Measurements from ENCODE around the gene CD180.
A peak's percentile ranks its signal among the peaks of the same experiment; 100 is the strongest.

Gene CD180

GRCh38 chr5:67203701-67204074 lies 7.1 kb upstream of the CD180 start:
- no peak for DNase-seq (ENCODE audit: extremely low spot score)
- POLR2A ChIA-PET: no interaction called here
- TF ChIP-seq PKNOX1 (IDR thresholded peaks at IDR 0.05) (peak; percentile 26; the same call in 1 of the 2 replicates), ARNT (IDR thresholded peaks at IDR 0.05) (no peak)
- CTCF ChIA-PET: no interaction called here

GRCh38 chr5:67202828-67203227 lies 6.2 kb upstream of the CD180 start:
- no peak for TF ChIP-seq CTBP1 (IDR thresholded peaks at IDR 0.05; ENCODE audit: borderline replicate concordance)
- no peak for TF ChIP-seq FOXM1 (IDR thresholded peaks at IDR 0.05; ENCODE audit: borderline replicate concordance)
- no peak for TF ChIP-seq NFRKB (IDR thresholded peaks at IDR 0.05)
- TF ChIP-seq FOXA1 (IDR thresholded peaks at IDR 0.05): no peak
- TF ChIP-seq TARDBP (IDR thresholded peaks at IDR 0.05): no peak
- TF ChIP-seq L3MBTL2 (conservative IDR thresholded peaks at IDR 0.05): no peak
- no peak for TF ChIP-seq ZNF384 (IDR thresholded peaks at IDR 0.05)
- no peak for TF ChIP-seq SUZ12 (IDR thresholded peaks at IDR 0.05)
- no peak for TF ChIP-seq FOXK2 (IDR thresholded peaks at IDR 0.05)
- no peak for TF ChIP-seq ELF4 (IDR thresholded peaks at IDR 0.05)
- no peak for TF ChIP-seq ARNT (IDR thresholded peaks at IDR 0.05)
- DNase-seq (ENCODE audit: extremely low spot score): no peak
- CTCF ChIA-PET: interaction anchor here (0.6 kb wide), 1 partner anchor 1050 kb away, joined by 4 read pairs; no protein-coding TSS in a partner anchor
- POLR2A ChIA-PET: no interaction called here

GRCh38 chr5:67201897-67202549 lies 5.4 kb upstream of the CD180 start:
- CTCF ChIA-PET: interaction anchor here (0.6 kb wide), 1 partner anchor 1050 kb away, joined by 4 read pairs; no protein-coding TSS in a partner anchor
- POLR2A ChIA-PET: no interaction called here
- no peak for DNase-seq (ENCODE audit: extremely low spot score)
- TF ChIP-seq NFRKB (IDR thresholded peaks at IDR 0.05) (no peak), FOXK2 (IDR thresholded peaks at IDR 0.05) (no peak), BHLHE40 (IDR thresholded peaks at IDR 0.05; ENCODE audit: borderline replicate concordance) (no peak), TARDBP (IDR thresholded peaks at IDR 0.05) (no peak), PKNOX1 (IDR thresholded peaks at IDR 0.05) (no peak), FOXM1 (IDR thresholded peaks at IDR 0.05; ENCODE audit: borderline replicate concordance) (no peak), SUZ12 (IDR thresholded peaks at IDR 0.05) (no peak), FOXA1 (IDR thresholded peaks at IDR 0.05) (no peak), ARNT (IDR thresholded peaks at IDR 0.05) (no peak), LEF1 (IDR thresholded peaks at IDR 0.05; ENCODE audit: borderline replicate concordance) (no peak), ELF4 (IDR thresholded peaks at IDR 0.05) (no peak), HDGF (IDR thresholded peaks at IDR 0.05; ENCODE audit: borderline replicate concordance) (no peak), L3MBTL2 (conservative IDR thresholded peaks at IDR 0.05) (no peak), ZNF384 (IDR thresholded peaks at IDR 0.05) (no peak), CTBP1 (IDR thresholded peaks at IDR 0.05; ENCODE audit: borderline replicate concordance) (no peak), SP1 (IDR thresholded peaks at IDR 0.05) (no peak)

GRCh38 chr5:67200809-67201562 lies 4.4 kb upstream of the CD180 start:
- CTCF ChIA-PET: no interaction called here
- POLR2A ChIA-PET: no interaction called here
- DNase-seq (ENCODE audit: extremely low spot score): no peak
- no peak for TF ChIP-seq ZNF384 (IDR thresholded peaks at IDR 0.05)
- no peak for TF ChIP-seq ELF4 (IDR thresholded peaks at IDR 0.05)
- no peak for TF ChIP-seq ARNT (IDR thresholded peaks at IDR 0.05)
- no peak for TF ChIP-seq PKNOX1 (IDR thresholded peaks at IDR 0.05)
- TF ChIP-seq CTBP1 (IDR thresholded peaks at IDR 0.05; ENCODE audit: borderline replicate concordance): no peak
- TF ChIP-seq FOXM1 (IDR thresholded peaks at IDR 0.05; ENCODE audit: borderline replicate concordance): no peak
- no peak for TF ChIP-seq LEF1 (IDR thresholded peaks at IDR 0.05; ENCODE audit: borderline replicate concordance)
- no peak for TF ChIP-seq HDGF (IDR thresholded peaks at IDR 0.05; ENCODE audit: borderline replicate concordance)
- TF ChIP-seq L3MBTL2 (conservative IDR thresholded peaks at IDR 0.05): no peak
- no peak for TF ChIP-seq BHLHE40 (IDR thresholded peaks at IDR 0.05; ENCODE audit: borderline replicate concordance)

- CTCF ChIA-PET: no interaction called here
- POLR2A ChIA-PET: no interaction called here
These were observed 3.3 kb upstream of the CD180 start for GRCh38 chr5:67199859-67200258.

GRCh38 chr5:67198917-67199316 lies 2.3 kb upstream of the CD180 start:
- no peak for DNase-seq (ENCODE audit: extremely low spot score)
- TF ChIP-seq L3MBTL2 (conservative IDR thresholded peaks at IDR 0.05) (no peak), ZNF384 (IDR thresholded peaks at IDR 0.05) (no peak), FOXM1 (IDR thresholded peaks at IDR 0.05; ENCODE audit: borderline replicate concordance) (no peak), TARDBP (IDR thresholded peaks at IDR 0.05) (no peak), CTBP1 (IDR thresholded peaks at IDR 0.05; ENCODE audit: borderline replicate concordance) (no peak), SP1 (IDR thresholded peaks at IDR 0.05) (no peak)
- ChIA-PET CTCF (no interaction called here), POLR2A (no interaction called here)

More at GRCh38 chr5:67199859-67200258, 3.3 kb upstream of the CD180 start:
- TF ChIP-seq HDGF (IDR thresholded peaks at IDR 0.05; ENCODE audit: borderline replicate concordance) (no peak), ARNT (IDR thresholded peaks at IDR 0.05) (no peak), BHLHE40 (IDR thresholded peaks at IDR 0.05; ENCODE audit: borderline replicate concordance) (no peak), ZNF384 (IDR thresholded peaks at IDR 0.05) (no peak), NFRKB (IDR thresholded peaks at IDR 0.05) (no peak)
- no peak for DNase-seq (ENCODE audit: extremely low spot score)

All from HEK293T (cell line).